ENCODE results near the gene KSR2.

Gene KSR2

GRCh38 chr12:117921929-117922777 lies 46.6 kb downstream of the KSR2 start:
- no peaks in the 10 kb centered on the region for H3K9me3 Mint-ChIP-seq
- DNase-seq: no peak
- H3K27ac Mint-ChIP-seq: peak overlapping the region; percentile 43
- no peaks in the 10 kb centered on the region for H3K4me1 Mint-ChIP-seq
- H3K36me3 Mint-ChIP-seq (ENCODE audit: low read depth): no peaks in the 10 kb centered on the region
- TF ChIP-seq CTCF (IDR thresholded peaks at IDR 0.05): no peak
- H3K27me3 Mint-ChIP-seq (ENCODE audit: low read depth, poor library complexity): peaks cover 13% of the 10 kb centered on the region
- no peak overlapping the region for H3K4me3 Mint-ChIP-seq

DNA sequence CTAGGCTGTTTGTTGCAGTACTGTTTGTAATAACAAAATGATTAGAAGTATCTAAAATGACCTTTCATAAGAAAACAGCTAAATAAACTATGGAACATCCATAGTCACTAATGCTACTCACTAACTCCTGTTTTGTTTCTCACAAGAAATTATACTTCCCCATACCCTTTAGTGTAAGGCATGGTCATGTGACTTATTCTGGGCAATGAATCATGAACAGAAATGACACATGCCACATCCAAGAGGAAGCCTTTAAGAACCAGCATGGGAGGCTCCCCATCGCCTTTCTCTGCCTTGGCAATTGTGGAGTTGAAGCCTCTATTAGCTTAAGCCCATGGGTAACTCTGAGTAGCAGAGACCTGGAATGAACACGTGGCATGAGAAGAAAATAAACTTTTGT lies 49.3 kb downstream of the KSR2 start:
- no peak for TF ChIP-seq CTCF (IDR thresholded peaks at IDR 0.05)
- Mint-ChIP-seq H3K27ac (no peak overlapping the region), H3K4me1 (no peaks in the 10 kb centered on the region), H3K36me3 (ENCODE audit: low read depth) (no peaks in the 10 kb centered on the region), H3K4me3 (no peak overlapping the region), H3K9me3 (no peaks in the 10 kb centered on the region), H3K27me3 (ENCODE audit: low read depth, poor library complexity) (peaks cover 21% of the 10 kb centered on the region)
- no peak for DNase-seq

DNA sequence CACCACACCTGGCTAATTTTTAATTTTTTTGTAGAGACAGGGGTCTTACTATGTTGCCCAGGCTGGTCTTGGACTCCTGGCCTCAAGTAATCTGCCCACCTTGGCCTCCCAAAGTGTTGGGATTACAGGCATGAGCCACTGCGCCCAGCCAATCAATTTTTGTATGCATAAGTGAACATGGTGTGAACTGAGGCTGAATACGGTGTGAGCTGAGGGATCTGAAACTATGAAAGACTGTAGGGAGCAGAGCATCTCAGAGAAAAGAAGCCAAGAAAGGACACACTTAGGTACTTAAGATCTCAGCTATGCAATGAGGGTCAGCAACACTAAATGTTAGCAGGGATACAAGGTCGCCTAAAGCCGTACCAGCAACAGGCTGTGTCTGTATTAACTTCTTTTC lies 54.1 kb downstream of the KSR2 start:
- H3K27ac Mint-ChIP-seq: no peak overlapping the region
- H3K4me1 Mint-ChIP-seq: no peaks in the 10 kb centered on the region
- H3K27me3 Mint-ChIP-seq (ENCODE audit: low read depth, poor library complexity): peaks cover 19% of the 10 kb centered on the region
- peaks cover 24% of the 10 kb centered on the region for H3K9me3 Mint-ChIP-seq
- no peak for TF ChIP-seq CTCF (IDR thresholded peaks at IDR 0.05)
- DNase-seq: no peak
- H3K36me3 Mint-ChIP-seq (ENCODE audit: low read depth): no peaks in the 10 kb centered on the region
- H3K4me3 Mint-ChIP-seq: no peak overlapping the region

DNA sequence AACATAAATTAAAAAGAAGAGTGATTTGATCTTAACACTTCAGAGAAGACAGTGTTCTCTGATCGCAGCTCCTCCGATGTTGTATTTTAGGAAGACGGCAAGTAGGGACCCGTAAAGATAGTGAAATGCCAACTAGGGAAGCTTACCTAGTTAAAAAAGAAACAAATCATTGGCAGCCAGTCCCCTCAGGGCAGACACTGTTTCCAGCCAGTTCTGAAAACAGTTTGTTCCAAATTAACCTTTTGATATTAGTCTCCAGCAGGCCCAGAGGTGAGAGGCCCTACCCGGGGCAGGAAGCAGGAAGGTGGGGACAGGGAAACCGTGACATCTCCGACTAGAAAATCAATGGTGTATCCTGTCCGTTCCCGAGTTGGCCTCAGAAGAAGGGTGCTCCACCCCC lies 56.0 kb downstream of the KSR2 start:
- Mint-ChIP-seq H3K4me3 (no peak overlapping the region), H3K4me1 (no peaks in the 10 kb centered on the region), H3K27me3 (ENCODE audit: low read depth, poor library complexity) (peaks cover 25% of the 10 kb centered on the region), H3K36me3 (ENCODE audit: low read depth) (no peaks in the 10 kb centered on the region), H3K9me3 (peaks cover 24% of the 10 kb centered on the region), H3K27ac (no peak overlapping the region)
- no peak for TF ChIP-seq CTCF (IDR thresholded peaks at IDR 0.05)
- DNase-seq: no peak

DNA sequence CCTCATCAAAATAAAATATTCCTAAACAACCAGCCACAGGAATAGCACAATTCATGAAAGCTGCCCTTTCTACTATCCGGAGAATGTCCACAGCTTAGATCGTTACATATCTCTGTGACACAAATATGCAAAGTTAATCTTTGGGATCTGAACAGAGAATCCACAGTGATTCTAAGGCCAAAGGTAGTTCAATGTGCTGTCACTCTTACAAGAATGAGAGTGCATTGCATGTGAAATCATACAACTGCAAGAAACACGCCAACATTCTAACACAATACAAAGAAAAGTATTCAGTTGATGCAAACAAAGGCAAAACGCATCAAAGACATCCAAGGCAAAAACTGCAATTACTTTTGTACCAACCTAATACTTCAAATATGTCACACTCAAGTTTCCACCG lies 60.4 kb downstream of the KSR2 start:
- Mint-ChIP-seq H3K4me3 (no peak overlapping the region), H3K4me1 (no peaks in the 10 kb centered on the region), H3K9me3 (peaks cover 27% of the 10 kb centered on the region), H3K36me3 (ENCODE audit: low read depth) (no peaks in the 10 kb centered on the region), H3K27me3 (ENCODE audit: low read depth, poor library complexity) (peaks cover 23% of the 10 kb centered on the region), H3K27ac (no peak overlapping the region)
- no peak for DNase-seq
- no peak for TF ChIP-seq CTCF (IDR thresholded peaks at IDR 0.05)

DNA sequence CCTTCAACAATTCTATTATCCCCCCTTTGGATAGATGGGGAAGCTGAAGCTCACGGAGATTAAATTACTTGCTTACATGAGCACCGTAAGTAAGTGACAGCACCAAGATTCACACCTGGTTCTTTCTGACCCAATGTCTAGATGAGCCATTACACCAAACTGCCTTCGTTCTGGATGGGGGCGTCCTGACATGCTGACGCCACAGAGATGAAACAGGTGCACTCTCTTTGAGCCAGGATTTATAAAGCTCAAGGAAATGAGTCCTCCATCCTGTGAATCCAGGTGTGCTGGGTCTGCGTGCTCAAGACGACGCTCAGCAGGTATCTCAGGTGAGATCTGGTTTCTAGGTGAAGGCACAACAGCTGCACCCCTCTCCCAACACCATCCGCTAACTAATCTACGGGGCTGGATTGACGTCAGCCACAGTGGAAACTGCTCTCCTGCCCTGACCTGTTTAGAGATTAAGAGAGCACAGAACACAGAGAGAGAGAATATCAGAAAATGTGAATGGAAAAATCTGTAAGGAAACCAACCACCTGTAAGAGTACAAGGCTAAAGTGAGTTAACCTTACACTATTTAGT lies 61.6 kb downstream of the KSR2 start:
- no peak overlapping the region for H3K27ac Mint-ChIP-seq

More for the DNA sequence above, 61.6 kb downstream of the KSR2 start:
- H3K9me3 Mint-ChIP-seq: peaks cover 22% of the 10 kb centered on the region
- no peak for TF ChIP-seq CTCF (IDR thresholded peaks at IDR 0.05)
- H3K4me1 Mint-ChIP-seq: no peaks in the 10 kb centered on the region
- H3K27me3 Mint-ChIP-seq (ENCODE audit: low read depth, poor library complexity): peaks cover 23% of the 10 kb centered on the region
- DNase-seq: no peak
- no peaks in the 10 kb centered on the region for H3K36me3 Mint-ChIP-seq (ENCODE audit: low read depth)
- no peak overlapping the region for H3K4me3 Mint-ChIP-seq
